Type B pancreatic cell (in vitro differentiated cells): Measurements from ENCODE around the gene BBOX1. TPM values are rescaled to one million over a fixed set of nuclear protein-coding genes. Genes with fewer than 3 reads are reported as not detected.
"Not testable (repeated sequence)": the region's sequence is repeated elsewhere in the genome, so short reads cannot be mapped to it uniquely, and the experiment has no call there.

Source experiments
- DNase-seq: peaks from one replicate; pipeline ENCODE4 v3.0.0; 2021; ENCODE audit warnings: mixed read lengths; ENCODE audit not compliant: unreplicated experiment; ENCODE audit errors: extremely low spot score
- H3K27ac Mint-ChIP-seq: 2 replicates; pipeline ENCODE4 v1.8.0; 2021; ENCODE audit warnings: mild to moderate bottlenecking, mixed read lengths
- H3K27me3 Mint-ChIP-seq: 2 replicates; pipeline ENCODE4 v1.8.0; 2021; ENCODE audit warnings: mixed read lengths
- H3K36me3 Mint-ChIP-seq: 2 replicates; pipeline ENCODE4 v1.8.0; 2021; ENCODE audit warnings: mixed read lengths
- H3K4me1 Mint-ChIP-seq: one replicate; pipeline ENCODE4 v1.8.0; 2021; ENCODE audit warnings: mixed read lengths; ENCODE audit not compliant: unreplicated experiment
- H3K4me3 Mint-ChIP-seq: 2 replicates; pipeline ENCODE4 v1.8.0; 2021; ENCODE audit warnings: mild to moderate bottlenecking, mixed read lengths
- H3K9me3 Mint-ChIP-seq: 2 replicates; pipeline ENCODE4 v1.8.0; 2021; ENCODE audit warnings: mixed read lengths
- CTCF ChIP-seq: fragments of 200-600 bp; sonication (generic); conservative IDR thresholded peaks from 2 replicates; pipeline ENCODE4 v1.5.0; 2021; ENCODE audit warnings: antibody characterized with exemption, mild to moderate bottlenecking
- total RNA-seq: library from RNA; stranded (reverse); gene quantifications from 2 replicates; pipeline ENCODE4 v1.2.1, GENCODE V29; 2021; ENCODE audit warnings: low replicate concordance

Gene BBOX1
- total RNA-seq, 1 donor from 2014 or later = 0.27 TPM

- Mint-ChIP-seq H3K27ac (no peak overlapping the region), H3K27me3 (peaks cover 17% of the 10 kb centered on the region), H3K4me1 (peaks cover 5% of the 10 kb centered on the region), H3K36me3 (no peaks in the 10 kb centered on the region), H3K9me3 (no peaks in the 10 kb centered on the region), H3K4me3 (no peak overlapping the region)
- no peak for DNase-seq
- TF ChIP-seq CTCF = no peak
Measured at GRCh38 chr11:26997378-26997777, 43.2 kb upstream of the BBOX1 start.

GRCh38 chr11:27001136-27001730 lies 39.4 kb upstream of the BBOX1 start:
- H3K4me1 Mint-ChIP-seq, H3K36me3 Mint-ChIP-seq, H3K27me3 Mint-ChIP-seq, H3K4me3 Mint-ChIP-seq, DNase-seq, H3K9me3 Mint-ChIP-seq, H3K27ac Mint-ChIP-seq: not testable (repeated sequence)

GRCh38 chr11:27002431-27002830 lies 38.2 kb upstream of the BBOX1 start:
- Mint-ChIP-seq H3K4me1 (no peaks in the 10 kb centered on the region), H3K36me3 (no peaks in the 10 kb centered on the region), H3K4me3 (no peak overlapping the region), H3K9me3 (no peaks in the 10 kb centered on the region), H3K27ac (no peak overlapping the region), H3K27me3 (no peaks in the 10 kb centered on the region)
- TF ChIP-seq CTCF = no peak
- no peak for DNase-seq

- H3K27me3 Mint-ChIP-seq = no peaks in the 10 kb centered on the region
- TF ChIP-seq CTCF = no peak
- no peaks in the 10 kb centered on the region for H3K36me3 Mint-ChIP-seq
- H3K4me1 Mint-ChIP-seq = no peaks in the 10 kb centered on the region
- no peak overlapping the region for H3K27ac Mint-ChIP-seq
- H3K9me3 Mint-ChIP-seq = no peaks in the 10 kb centered on the region
- H3K4me3 Mint-ChIP-seq = no peak overlapping the region
- no peak for DNase-seq
Measured at GRCh38 chr11:27002838-27003237, 37.8 kb upstream of the BBOX1 start.

- Mint-ChIP-seq H3K27ac (no peak overlapping the region), H3K9me3 (no peaks in the 10 kb centered on the region), H3K4me3 (no peak overlapping the region), H3K27me3 (peaks cover 4% of the 10 kb centered on the region), H3K36me3 (no peaks in the 10 kb centered on the region), H3K4me1 (no peaks in the 10 kb centered on the region)
- DNase-seq = no peak
- no peak for TF ChIP-seq CTCF
Measured at GRCh38 chr11:27004103-27004502, 36.5 kb upstream of the BBOX1 start.

- Mint-ChIP-seq H3K27me3 (peaks cover 5% of the 10 kb centered on the region), H3K4me1 (peaks cover 20% of the 10 kb centered on the region), H3K9me3 (no peaks in the 10 kb centered on the region), H3K27ac (no peak overlapping the region), H3K4me3 (no peak overlapping the region), H3K36me3 (no peaks in the 10 kb centered on the region)
- no peak for DNase-seq
- TF ChIP-seq CTCF = no peak
Measured at GRCh38 chr11:27008811-27009535, 31.6 kb upstream of the BBOX1 start.
